OCI-LY7 (cell line): Measurements from ENCODE around the gene CHAF1A. TPM values are rescaled to one million over a fixed set of nuclear protein-coding genes. Genes with fewer than 3 reads are reported as not detected.

ENCODE experiments used
- Bru-seq: library from RNA; stranded (reverse); fragments of 400-500 nt; gene quantifications from one replicate; lab custom pipeline; 2021; lab: Mats Ljungman, UMichigan
- BruChase-seq, 2 experiments: library from RNA; stranded (reverse); fragments of 400-500 nt; gene quantifications; one replicate each; lab custom pipeline; 2021; lab: Mats Ljungman, UMichigan
- BruUV-seq: library from RNA; stranded (reverse); fragments of 400-500 nt; replicated peaks from 2 replicates; lab custom pipeline; 2021; lab: Mats Ljungman, UMichigan
- CTCF ChIA-PET: fragments of 300-600 bp; sonication (Branson Sonifier 250); formaldehyde crosslinking; loops from one replicate; lab custom pipeline; 2022; ENCODE audit warnings: antibody characterized with exemption; ENCODE audit not compliant: unreplicated experiment; lab: Charles Lee
- POLR2A ChIA-PET: fragments of 300-600 bp; sonication (Branson Sonifier 250); formaldehyde crosslinking; loops from one replicate; lab custom pipeline; 2022; ENCODE audit warnings: antibody characterized with exemption; lab: Charles Lee
- DNase-seq: peaks from one replicate; pipeline ENCODE4 v3.0.0-alpha.2; 2015; ENCODE audit warnings: low spot score
- H2AFZ ChIP-seq: fragments of 200-600 bp; sonication (generic), shearing (Covaris generic); 2 replicates; pipeline ENCODE4 v1.6.1; 2014; ENCODE audit warnings: mild to moderate bottlenecking, antibody characterized with exemption, low read length, moderate library complexity
- H3K27ac ChIP-seq: fragments of 200-600 bp; sonication (generic); 2 replicates; pipeline ENCODE4 v1.5.1; 2014; ENCODE audit warnings: mixed run types, low read depth, mild to moderate bottlenecking, moderate library complexity, low read length, inconsistent platforms; ENCODE audit not compliant: poor library complexity, severe bottlenecking
- H3K36me3 ChIP-seq: fragments of 200-600 bp; sonication (generic); 2 replicates; pipeline ENCODE4 v1.6.1; 2014; ENCODE audit warnings: mild to moderate bottlenecking, antibody characterized with exemption, low read length, moderate library complexity, mixed read lengths; ENCODE audit not compliant: insufficient read depth
- H3K4me1 ChIP-seq: fragments of 200-600 bp; sonication (generic); 2 replicates; pipeline ENCODE4 v1.5.1; 2014; ENCODE audit warnings: mild to moderate bottlenecking, low read length; ENCODE audit not compliant: insufficient read depth, poor library complexity, severe bottlenecking
- H3K4me2 ChIP-seq: fragments of 200-600 bp; sonication (generic); 2 replicates; pipeline ENCODE4 v1.6.1; 2014; ENCODE audit warnings: mild to moderate bottlenecking, low read length
- H3K4me3 ChIP-seq: fragments of 200-600 bp; sonication (generic); 2 replicates; pipeline ENCODE4 v1.5.1; 2014; ENCODE audit warnings: mild to moderate bottlenecking, low read depth, low read length; ENCODE audit not compliant: poor library complexity, severe bottlenecking
- H3K79me2 ChIP-seq: fragments of 200-600 bp; sonication (generic); 2 replicates; pipeline ENCODE4 v1.6.1; 2016; ENCODE audit warnings: low read depth, mild to moderate bottlenecking, low read length, moderate library complexity, mixed read lengths; ENCODE audit not compliant: insufficient read depth
- H3K9me2 ChIP-seq: fragments of 200-600 bp; sonication (generic); 2 replicates; pipeline ENCODE4 v1.6.1; 2016; ENCODE audit warnings: mild to moderate bottlenecking, low read length, mixed read lengths; ENCODE audit not compliant: insufficient read depth
- H3K9me3 ChIP-seq: fragments of 200-600 bp; sonication (generic); 2 replicates; pipeline ENCODE4 v1.6.1; 2014; ENCODE audit warnings: mild to moderate bottlenecking, mixed run types, low read length, mixed read lengths
- H4K20me1 ChIP-seq: fragments of 200-600 bp; sonication (generic); 2 replicates; pipeline ENCODE4 v1.6.1; 2014; ENCODE audit warnings: mild to moderate bottlenecking, antibody characterized with exemption, low read length, moderate library complexity, mixed read lengths; ENCODE audit not compliant: insufficient read depth
- CTCF ChIP-seq: fragments of 200-600 bp; sonication (generic); conservative IDR thresholded peaks from 2 replicates; pipeline ENCODE4 v1.5.1; 2014; ENCODE audit warnings: mild to moderate bottlenecking, antibody characterized with exemption, low read length, moderate library complexity, mixed read lengths
- EZH2phosphoT487 ChIP-seq: fragments of 200-600 bp; sonication (generic); IDR thresholded peaks from 2 replicates; pipeline ENCODE4 v1.6.1; 2018; ENCODE audit warnings: low read depth, borderline replicate concordance, mild to moderate bottlenecking, mixed run types, antibody characterized with exemption, low read length, moderate library complexity, mixed read lengths
- intact Hi-C: fragments of 100-400 bp; cut with micrococcal nuclease; formaldehyde crosslinking; loops from one replicate; pipeline ENCODE4 v1.10.0; 2022; ENCODE audit not compliant: unreplicated experiment
- long read RNA-seq: library from polyadenylated mRNA; stranded (forward); transcript quantifications from one replicate; pipeline ENCODE4 v2.0.0, GENCODE V29; 2022
- total RNA-seq, 2 experiments: library from RNA; depleted of rRNA in 1 of 2; stranded (reverse); fragments of >200 nt in 1 of 2; shearing (Covaris generic) in 1 of 2; gene quantifications; 2 replicates each; pipeline ENCODE4 v1.2.3, GENCODE V29; 2014 to 2022

CHAF1A gene, protein sequence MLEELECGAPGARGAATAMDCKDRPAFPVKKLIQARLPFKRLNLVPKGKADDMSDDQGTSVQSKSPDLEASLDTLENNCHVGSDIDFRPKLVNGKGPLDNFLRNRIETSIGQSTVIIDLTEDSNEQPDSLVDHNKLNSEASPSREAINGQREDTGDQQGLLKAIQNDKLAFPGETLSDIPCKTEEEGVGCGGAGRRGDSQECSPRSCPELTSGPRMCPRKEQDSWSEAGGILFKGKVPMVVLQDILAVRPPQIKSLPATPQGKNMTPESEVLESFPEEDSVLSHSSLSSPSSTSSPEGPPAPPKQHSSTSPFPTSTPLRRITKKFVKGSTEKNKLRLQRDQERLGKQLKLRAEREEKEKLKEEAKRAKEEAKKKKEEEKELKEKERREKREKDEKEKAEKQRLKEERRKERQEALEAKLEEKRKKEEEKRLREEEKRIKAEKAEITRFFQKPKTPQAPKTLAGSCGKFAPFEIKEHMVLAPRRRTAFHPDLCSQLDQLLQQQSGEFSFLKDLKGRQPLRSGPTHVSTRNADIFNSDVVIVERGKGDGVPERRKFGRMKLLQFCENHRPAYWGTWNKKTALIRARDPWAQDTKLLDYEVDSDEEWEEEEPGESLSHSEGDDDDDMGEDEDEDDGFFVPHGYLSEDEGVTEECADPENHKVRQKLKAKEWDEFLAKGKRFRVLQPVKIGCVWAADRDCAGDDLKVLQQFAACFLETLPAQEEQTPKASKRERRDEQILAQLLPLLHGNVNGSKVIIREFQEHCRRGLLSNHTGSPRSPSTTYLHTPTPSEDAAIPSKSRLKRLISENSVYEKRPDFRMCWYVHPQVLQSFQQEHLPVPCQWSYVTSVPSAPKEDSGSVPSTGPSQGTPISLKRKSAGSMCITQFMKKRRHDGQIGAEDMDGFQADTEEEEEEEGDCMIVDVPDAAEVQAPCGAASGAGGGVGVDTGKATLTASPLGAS
- total RNA-seq (2014; rRNA removed; shearing (Covaris generic)) (107 and 108 TPM in 2 replicates), total RNA-seq (2022) (119 and 128 TPM in 2 replicates), Bru-seq, nascent RNA (percentile 84 among the genes with signal in this experiment), BruChase-seq, experiment 1, labeled RNA remaining after a 6-hour chase (percentile 87 among the genes with signal in this experiment), BruChase-seq, experiment 2, labeled RNA remaining after a 2-hour chase (percentile 90 among the genes with signal in this experiment)
- long read RNA-seq, transcript CHAF1A-201 (15 exons, 3,339 nt) = major isoform, 116 of 178 reads
- long read RNA-seq, partial matches to known transcripts = 21 of 178 reads
- long read RNA-seq, other reads (novel, unspliced or antisense) = 41 of 178 reads

- H3K4me3 ChIP-seq = peak within 1 kb of the TSS; percentile 99
- peaks cover 60% of the 10 kb centered on the region for H3K36me3 ChIP-seq
- BruUV-seq = no TSS peak
- H3K9me3 ChIP-seq = no peaks in the 10 kb centered on the region
- TF ChIP-seq EZH2phosphoT487 (no peak), CTCF (no peak)
- peaks cover 38% of the 10 kb centered on the region for H3K4me1 ChIP-seq
- H3K4me2 ChIP-seq = peak within 1 kb of the TSS; percentile 99
- peak within 1 kb of the TSS; percentile 70 for H3K27ac ChIP-seq
- H3K9me2 ChIP-seq = no peaks in the 10 kb centered on the region
- ChIA-PET CTCF (interaction anchor here (1.0 kb wide), 1 partner anchor 60 kb away, joined by 3 read pairs; no protein-coding TSS in a partner anchor), POLR2A (interaction anchor here (0.7 to 1.0 kb wide), 6 partner anchors 9 to 71 kb away, joined by 3 to 4 read pairs (median 3); partner anchors contain the start of gene HDGFL2)
- peaks cover 81% of the 10 kb centered on the region for H3K79me2 ChIP-seq
- H4K20me1 ChIP-seq = peaks cover 29% of the 10 kb centered on the region
- peak; percentile 100 for DNase-seq
- intact Hi-C loops = loop anchor here (5.0 to 10.0 kb wide), 2 partner anchors 70 to 392 kb away; partner anchors contain the start of genes FEM1A and HDGFL2
- H2AFZ ChIP-seq = peak within 1 kb of the TSS; percentile 49; the same call in 1 of the 2 replicates
Observed at GRCh38 chr19:4402171-4403004, at the start of gene CHAF1A. CHAF1A (plus strand) TSS chr19:4402640; CDS start chr19:4402763, 123 bp downstream.

DNA sequence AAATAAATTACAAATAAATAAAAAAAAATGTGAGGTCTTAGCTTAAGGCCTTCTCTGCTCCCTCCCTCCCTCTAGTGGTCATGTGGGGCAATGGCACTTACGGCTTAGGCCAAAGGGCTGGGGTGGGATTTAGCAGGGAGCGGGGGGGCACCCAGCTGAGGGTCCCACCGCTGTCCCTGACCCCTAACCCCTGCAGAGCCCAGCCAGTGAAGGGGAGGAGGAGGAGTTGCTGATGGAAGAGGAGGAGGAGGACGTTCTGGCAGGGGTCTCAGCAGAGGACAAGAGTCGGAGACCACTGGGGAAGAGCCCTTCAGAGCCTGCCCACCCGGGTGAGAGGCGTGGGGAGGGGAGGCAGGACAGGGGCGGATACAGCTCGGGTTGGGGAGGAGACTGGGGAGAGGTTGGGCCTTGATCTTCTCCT lies 49.7 kb upstream of the CHAF1A start:
- Histone ChIP-seq H3K4me2 (no peak overlapping the region), H3K27ac (no peak overlapping the region), H3K9me3 (no peaks in the 10 kb centered on the region), H4K20me1 (no peaks in the 10 kb centered on the region), H3K9me2 (no peaks in the 10 kb centered on the region), H3K79me2 (no peaks in the 10 kb centered on the region), H2AFZ (no peak overlapping the region), H3K36me3 (peaks cover 9% of the 10 kb centered on the region; the same call in 1 of the 2 replicates), H3K4me3 (no peak overlapping the region), H3K4me1 (no peaks in the 10 kb centered on the region)
- intact Hi-C loops = loop anchor here (1.0 kb wide), 1 partner anchor 85 kb away; no protein-coding TSS in a partner anchor
- ChIA-PET POLR2A (interaction anchor here (1.5 kb wide), 1 partner anchor 86 kb away, joined by 3 read pairs; no protein-coding TSS in a partner anchor), CTCF (interaction anchor here (0.6 to 1.0 kb wide), 2 partner anchors 10 to 86 kb away, joined by 5 to 8 read pairs; partner anchors contain the start of gene MPND)
- peak; percentile 65 for DNase-seq
- TF ChIP-seq EZH2phosphoT487 (no peak), CTCF (peak; percentile 84)
- no TSS peak for BruUV-seq
